Omental fat pad (tissue), 4 donors: ENCODE results near the gene RAB3GAP2. TPM values are rescaled to one million over a fixed set of nuclear protein-coding genes. Genes with fewer than 3 reads are reported as not detected.
"Not testable (repeated sequence)": the region's sequence is repeated elsewhere in the genome, so short reads cannot be mapped to it uniquely, and the experiment has no call there.

ENCODE experiments used
- ATAC-seq: fragments of 150-250 bp; one replicate; pipeline ENCODE4 v1.9.1; 2016; ENCODE audit warnings: mild to moderate bottlenecking, moderate library complexity; ENCODE audit not compliant: low FRiP score
- DNase-seq: peaks from one replicate; pipeline ENCODE4 v3.0.0-alpha.2; 2019; ENCODE audit warnings: low spot score
- CTCF ChIP-seq, 3 donors: fragments of 450-650 bp; IDR thresholded peaks; one replicate each; pipeline ENCODE4 v1.5.1; 2016 to 2017; ENCODE audit warnings: antibody characterized with exemption in 3 of 3, mild to moderate bottlenecking in 3 of 3, moderate library complexity in 2 of 3
- total RNA-seq, 4 donors: library from RNA; depleted of rRNA; stranded (reverse); fragments of >200 nt; gene quantifications; one replicate each; pipeline ENCODE4 v1.1.0, GENCODE V29; 2016

Gene RAB3GAP2
- total RNA-seq, 4 donors from 2014 or later = 22.0 to 37.0 (median 30.4) TPM

- ATAC-seq (no peak), DNase-seq (no peak)
- no peak for TF ChIP-seq CTCF (IDR thresholded peaks at IDR 0.05)
These were observed 47.6 kb downstream of the RAB3GAP2 start for GRCh38 chr1:220224611-220225124.

DNA sequence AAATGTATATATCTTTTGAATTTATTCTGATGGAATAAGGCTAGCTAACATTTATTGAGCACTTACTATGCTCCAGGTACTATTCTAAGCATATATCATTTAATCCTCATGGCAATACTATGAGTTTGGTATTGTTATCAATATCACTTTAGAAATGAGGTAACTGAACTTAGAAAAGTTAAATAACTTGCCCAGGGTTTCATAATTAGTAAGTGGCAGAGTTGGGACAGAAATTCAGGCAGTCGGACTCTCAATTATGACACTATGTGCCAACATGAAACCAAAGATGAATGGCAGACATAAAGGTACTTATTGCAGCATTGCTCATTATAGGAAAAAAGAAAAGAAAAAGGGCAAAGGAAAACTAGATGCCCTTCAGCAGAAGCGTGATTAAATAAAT is 48.2 kb downstream of the RAB3GAP2 start:
- ATAC-seq = no peak
- TF ChIP-seq CTCF (IDR thresholded peaks at IDR 0.05) = no peak
- no peak for DNase-seq

GRCh38 chr1:220222939-220223338 is 49.3 kb downstream of the RAB3GAP2 start:
- DNase-seq = no peak
- ATAC-seq = no peak
- TF ChIP-seq CTCF (IDR thresholded peaks at IDR 0.05) = no peak

GRCh38 chr1:220221670-220222069 is 50.6 kb downstream of the RAB3GAP2 start:
- DNase-seq (no peak), ATAC-seq (no peak)
- TF ChIP-seq CTCF (IDR thresholded peaks at IDR 0.05) = no peak

- no peak for ATAC-seq
These were observed 51.0 kb downstream of the RAB3GAP2 start for GRCh38 chr1:220221269-220221668.

DNA sequence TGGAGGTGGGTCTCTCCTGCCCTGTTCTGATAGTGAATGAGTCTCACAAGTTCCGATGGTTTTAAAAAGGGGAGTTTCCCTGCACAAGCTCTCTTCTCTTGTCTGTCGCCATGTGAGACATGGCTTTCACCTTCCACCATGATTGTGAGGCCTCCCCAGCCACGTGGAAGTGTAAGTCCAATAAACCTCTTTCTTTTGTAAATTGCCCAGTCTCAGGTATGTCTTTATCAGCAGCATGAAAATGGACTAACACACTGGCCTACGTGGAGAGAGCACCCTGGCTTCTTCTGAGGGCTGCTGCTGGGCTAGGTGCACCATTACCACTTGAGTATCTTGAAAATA is 51.6 kb downstream of the RAB3GAP2 start:
- ATAC-seq, DNase-seq: not testable (repeated sequence)

More at GRCh38 chr1:220221269-220221668, 51.0 kb downstream of the RAB3GAP2 start:
- TF ChIP-seq CTCF (IDR thresholded peaks at IDR 0.05) = no peak
- no peak for DNase-seq

DNA sequence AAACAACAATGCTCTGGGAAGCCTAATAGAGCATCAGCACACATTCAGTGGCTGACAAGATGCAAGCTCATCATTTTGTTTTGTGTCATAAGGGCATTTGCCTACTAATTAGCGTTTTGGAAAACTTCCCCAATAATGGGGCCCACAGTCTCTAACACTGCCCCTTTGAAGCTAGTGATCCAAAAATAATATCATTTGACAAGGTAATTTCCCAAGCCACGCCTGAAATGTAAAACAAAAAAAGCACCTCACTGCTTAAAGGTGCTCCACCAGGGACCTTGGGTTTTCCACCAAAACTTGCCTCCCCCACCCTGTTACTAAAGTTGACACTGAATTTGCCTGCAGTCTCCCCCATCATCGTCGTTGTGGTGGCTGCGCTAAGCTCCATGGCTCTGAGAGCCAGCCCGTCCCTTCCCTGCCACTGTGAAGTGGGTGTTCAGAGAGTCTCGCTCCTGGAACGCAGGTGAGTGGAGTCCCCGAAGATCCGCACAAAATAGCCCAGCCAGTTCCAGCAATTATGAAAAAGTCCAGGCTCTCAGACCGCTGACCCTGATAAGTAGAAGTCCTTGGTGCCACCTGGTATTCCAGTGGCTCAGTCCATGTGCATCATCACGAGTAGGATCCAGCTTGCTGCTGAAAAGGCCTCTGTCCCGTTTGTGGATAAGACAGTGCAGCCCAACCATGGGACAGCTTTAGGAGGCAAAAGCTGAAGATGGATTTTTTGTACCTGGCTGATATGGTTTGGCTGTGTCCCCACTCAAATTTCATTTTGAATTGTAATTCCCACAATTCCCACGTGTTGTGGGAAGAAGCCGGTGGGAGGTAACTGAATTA is 52.2 kb downstream of the RAB3GAP2 start:
- no peak for ATAC-seq
- no peak for TF ChIP-seq CTCF (IDR thresholded peaks at IDR 0.05)
- DNase-seq = no peak
